HFFc6 (cell line): Measurements from ENCODE around the gene PKHD1. TPM values are rescaled to one million over a fixed set of nuclear protein-coding genes. Genes with fewer than 3 reads are reported as not detected.
"Not testable (repeated sequence)": the region's sequence is repeated elsewhere in the genome, so short reads cannot be mapped to it uniquely, and the experiment has no call there.

ENCODE experiments used
- DNase-seq: peaks from one replicate; pipeline ENCODE4 v3.0.0-alpha.2; 2018
- H3K27ac Mint-ChIP-seq: 2 replicates; pipeline ENCODE4 v1.8.0; 2020; ENCODE audit warnings: mild to moderate bottlenecking, mixed read lengths
- H3K27me3 Mint-ChIP-seq: 2 replicates; pipeline ENCODE4 v1.8.0; 2021; ENCODE audit warnings: mild to moderate bottlenecking, moderate library complexity, mixed read lengths; ENCODE audit not compliant: insufficient read depth
- H3K36me3 Mint-ChIP-seq: 2 replicates; pipeline ENCODE4 v1.8.0; 2021; ENCODE audit warnings: low read depth, mixed read lengths
- H3K4me1 Mint-ChIP-seq: 2 replicates; pipeline ENCODE4 v1.8.0; 2020; ENCODE audit warnings: low read depth, mixed read lengths
- H3K4me3 Mint-ChIP-seq: 2 replicates; pipeline ENCODE4 v1.8.0; 2020; ENCODE audit warnings: mild to moderate bottlenecking, moderate library complexity, mixed read lengths
- H3K9me3 Mint-ChIP-seq: 2 replicates; pipeline ENCODE4 v1.8.0; 2020; ENCODE audit warnings: mild to moderate bottlenecking, mixed read lengths
- total RNA-seq, 6 experiments: library from RNA; stranded (reverse); fragmentation: NEBNext Ultra II Directional; extraction: Animal tissue kit (Norgen Biotek cat#: 25700); gene quantifications; 2 replicates in 1 of 6; 3 replicates in 5 of 6; pipeline ENCODE4 v1.2.3, GENCODE V29; 2021
- TF ChIP-seq, protein P1 (sequence below): fragments of 200-600 bp; sonication (generic); IDR thresholded peaks from 2 replicates; pipeline ENCODE4 v1.5.0; 2021; ENCODE audit warnings: antibody characterized with exemption, mild to moderate bottlenecking

PKHD1 gene
- total RNA-seq, 6 experiments from 2014 or later: not detected

DNA sequence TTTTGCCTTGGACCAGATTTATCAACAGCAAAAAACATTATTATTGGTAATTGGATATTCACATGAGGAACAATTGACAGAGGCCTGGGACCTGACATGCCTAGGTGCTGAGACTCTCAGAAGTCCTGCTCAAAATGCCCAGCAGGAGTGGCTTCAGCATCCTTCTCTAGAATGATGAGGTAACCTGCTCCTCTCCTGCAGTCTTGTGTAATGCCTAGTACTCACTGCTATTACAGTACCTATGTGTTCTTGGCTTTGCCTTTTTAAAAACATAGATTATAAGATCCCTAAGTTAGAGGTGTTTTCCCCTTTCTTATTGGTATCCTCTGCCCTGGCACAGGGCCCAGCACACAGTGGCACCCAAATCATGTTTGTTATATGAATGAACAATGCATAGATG, 230.9 kb downstream of the PKHD1 start:
- no peaks in the 10 kb centered on the region for H3K27me3 Mint-ChIP-seq
- TF ChIP-seq, protein P1, sequence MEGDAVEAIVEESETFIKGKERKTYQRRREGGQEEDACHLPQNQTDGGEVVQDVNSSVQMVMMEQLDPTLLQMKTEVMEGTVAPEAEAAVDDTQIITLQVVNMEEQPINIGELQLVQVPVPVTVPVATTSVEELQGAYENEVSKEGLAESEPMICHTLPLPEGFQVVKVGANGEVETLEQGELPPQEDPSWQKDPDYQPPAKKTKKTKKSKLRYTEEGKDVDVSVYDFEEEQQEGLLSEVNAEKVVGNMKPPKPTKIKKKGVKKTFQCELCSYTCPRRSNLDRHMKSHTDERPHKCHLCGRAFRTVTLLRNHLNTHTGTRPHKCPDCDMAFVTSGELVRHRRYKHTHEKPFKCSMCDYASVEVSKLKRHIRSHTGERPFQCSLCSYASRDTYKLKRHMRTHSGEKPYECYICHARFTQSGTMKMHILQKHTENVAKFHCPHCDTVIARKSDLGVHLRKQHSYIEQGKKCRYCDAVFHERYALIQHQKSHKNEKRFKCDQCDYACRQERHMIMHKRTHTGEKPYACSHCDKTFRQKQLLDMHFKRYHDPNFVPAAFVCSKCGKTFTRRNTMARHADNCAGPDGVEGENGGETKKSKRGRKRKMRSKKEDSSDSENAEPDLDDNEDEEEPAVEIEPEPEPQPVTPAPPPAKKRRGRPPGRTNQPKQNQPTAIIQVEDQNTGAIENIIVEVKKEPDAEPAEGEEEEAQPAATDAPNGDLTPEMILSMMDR: no peak
- H3K4me3 Mint-ChIP-seq: no peak overlapping the region
- H3K27ac Mint-ChIP-seq: no peak overlapping the region
- H3K9me3 Mint-ChIP-seq: peaks cover 20% of the 10 kb centered on the region
- H3K4me1 Mint-ChIP-seq: no peaks in the 10 kb centered on the region
- H3K36me3 Mint-ChIP-seq: no peaks in the 10 kb centered on the region
- DNase-seq: no peak

DNA sequence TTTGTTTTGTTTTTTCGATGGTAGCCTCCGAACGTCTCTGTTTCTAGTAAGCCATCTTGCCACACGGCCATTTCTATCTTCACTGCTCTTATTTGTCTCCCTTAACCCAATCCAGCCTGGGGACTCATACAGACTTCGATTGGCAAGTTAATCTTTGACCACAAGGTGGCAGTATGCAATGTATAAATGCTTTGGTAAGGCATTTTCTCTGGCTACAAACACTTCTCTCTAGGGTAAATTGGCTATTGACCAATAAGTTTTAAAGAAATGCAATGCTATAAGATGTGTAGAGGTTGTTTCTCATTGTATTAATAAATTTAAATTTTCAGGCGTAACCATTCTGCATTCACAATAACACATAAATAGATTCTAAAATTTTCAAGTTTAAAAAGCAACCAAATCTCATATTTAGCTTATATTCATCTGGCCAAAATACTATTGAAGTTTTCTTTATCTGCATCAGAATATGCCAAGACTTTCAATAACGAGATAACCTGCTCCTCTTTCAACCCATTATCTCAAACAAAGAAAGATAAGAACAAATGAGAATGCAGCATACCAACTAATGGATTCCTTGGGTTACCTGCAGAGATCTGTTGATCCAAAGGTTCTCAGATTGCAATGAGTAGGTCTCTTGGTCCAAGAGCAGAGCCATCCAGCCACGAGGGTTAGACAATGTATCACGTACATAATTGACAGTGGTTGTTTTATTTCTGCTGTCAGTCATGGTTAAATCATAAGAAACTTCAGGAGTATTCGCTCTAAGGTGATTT, 231.9 kb downstream of the PKHD1 start:
- no peak overlapping the region for H3K27ac Mint-ChIP-seq
- TF ChIP-seq, protein P1: peak; percentile 82
- no peak overlapping the region for H3K4me3 Mint-ChIP-seq
- peaks cover 20% of the 10 kb centered on the region for H3K9me3 Mint-ChIP-seq
- no peaks in the 10 kb centered on the region for H3K36me3 Mint-ChIP-seq
- no peaks in the 10 kb centered on the region for H3K27me3 Mint-ChIP-seq
- no peaks in the 10 kb centered on the region for H3K4me1 Mint-ChIP-seq
- DNase-seq: peak; percentile 29

DNA sequence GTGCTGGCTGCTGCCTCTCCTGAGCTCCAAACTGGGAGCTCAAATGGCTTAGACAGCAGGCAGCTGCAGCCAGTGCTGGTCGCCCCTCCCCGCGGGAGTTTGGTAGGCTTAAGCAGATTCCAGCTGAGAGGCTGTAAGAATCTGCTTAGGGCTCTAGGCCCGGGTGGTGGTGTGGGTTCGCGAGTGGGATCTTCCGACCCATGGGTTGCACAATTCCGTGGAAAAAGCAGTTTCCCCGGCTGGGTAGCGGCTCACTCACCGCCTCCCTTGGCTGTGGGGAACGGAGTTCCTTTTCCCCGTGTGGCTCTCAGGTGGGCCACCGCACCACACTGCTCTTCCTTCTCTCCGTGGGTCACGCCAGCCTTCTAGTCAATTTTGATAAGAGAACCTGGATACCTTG, 232.5 kb downstream of the PKHD1 start:
- Mint-ChIP-seq H3K9me3 (peaks cover 14% of the 10 kb centered on the region), H3K27me3 (no peaks in the 10 kb centered on the region), H3K4me3 (no peak overlapping the region), H3K4me1 (no peaks in the 10 kb centered on the region), H3K36me3 (no peaks in the 10 kb centered on the region), H3K27ac (no peak overlapping the region)
- TF ChIP-seq, protein P1: no peak
- DNase-seq: no peak

DNA sequence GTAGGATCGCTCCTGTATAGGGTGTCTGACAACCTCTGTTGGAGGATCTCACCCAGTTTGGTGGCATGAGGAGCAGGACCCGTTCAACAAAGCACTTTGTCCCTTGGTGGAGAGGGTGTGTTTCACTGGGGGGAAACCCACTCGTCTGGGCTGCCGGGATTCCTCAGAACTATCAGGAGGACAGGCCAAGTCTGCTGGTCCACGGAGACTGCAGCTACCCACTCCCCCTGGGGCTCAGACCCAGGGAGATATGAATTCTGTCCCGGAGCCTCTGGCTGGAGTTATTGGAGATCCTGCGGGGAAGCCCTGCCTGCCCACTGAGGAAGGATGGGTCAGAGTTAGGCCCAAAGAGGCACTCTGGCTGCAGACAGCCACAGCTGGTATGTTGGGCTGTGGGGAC, 233.1 kb downstream of the PKHD1 start:
- Mint-ChIP-seq H3K27me3 (no peaks in the 10 kb centered on the region), H3K27ac (no peak overlapping the region), H3K4me3 (no peak overlapping the region), H3K9me3 (peaks cover 11% of the 10 kb centered on the region), H3K36me3 (no peaks in the 10 kb centered on the region), H3K4me1 (no peaks in the 10 kb centered on the region)
- TF ChIP-seq, protein P1: no peak
- DNase-seq: no peak

DNA sequence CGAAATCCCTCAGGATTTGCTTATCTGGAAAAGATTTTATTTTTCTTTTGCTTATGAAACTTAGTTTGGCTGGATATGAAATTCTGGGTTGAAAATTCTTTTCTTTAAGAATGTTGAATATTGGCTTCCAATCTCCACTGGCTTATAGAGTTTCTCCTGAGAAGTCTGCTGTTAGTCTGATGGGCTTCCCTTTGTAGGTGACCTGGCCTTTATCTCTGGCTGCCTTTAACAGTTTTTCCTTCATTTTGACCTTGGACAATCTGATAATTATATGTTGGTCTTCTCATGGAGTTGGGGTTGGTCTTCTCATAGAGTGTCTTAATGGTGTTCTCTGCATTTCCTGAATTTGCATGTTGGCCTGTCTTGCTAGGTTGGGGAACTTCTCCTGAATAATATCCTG, 234.3 kb downstream of the PKHD1 start:
- not testable (repeated sequence) for H3K27ac Mint-ChIP-seq, H3K4me3 Mint-ChIP-seq, H3K36me3 Mint-ChIP-seq, H3K27me3 Mint-ChIP-seq, H3K4me1 Mint-ChIP-seq, DNase-seq
- peaks cover 19% of the 10 kb centered on the region for H3K9me3 Mint-ChIP-seq

DNA sequence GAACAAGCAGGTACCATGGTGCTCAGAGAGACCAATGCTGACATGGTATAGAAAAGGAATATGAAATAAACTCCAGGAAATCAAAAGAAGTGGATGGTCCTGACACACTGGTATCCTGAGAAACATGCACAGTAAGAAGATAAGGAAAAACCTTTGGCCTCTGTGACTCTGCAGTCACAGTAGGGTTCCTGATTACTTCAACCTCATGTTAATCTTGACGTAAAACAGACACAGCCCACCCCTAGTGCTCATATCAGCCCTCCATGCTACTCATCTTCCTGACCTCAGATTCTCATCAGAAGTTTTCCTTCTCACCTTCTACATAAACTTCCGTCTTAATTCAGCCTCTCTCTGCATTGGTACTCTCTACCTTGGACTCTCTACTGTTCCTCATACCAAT, 240.9 kb downstream of the PKHD1 start:
- Mint-ChIP-seq H3K9me3 (peaks cover 25% of the 10 kb centered on the region), H3K4me3 (no peak overlapping the region), H3K27me3 (no peaks in the 10 kb centered on the region), H3K4me1 (no peaks in the 10 kb centered on the region), H3K27ac (no peak overlapping the region), H3K36me3 (no peaks in the 10 kb centered on the region)
- TF ChIP-seq, protein P1: no peak
- DNase-seq: no peak
